Lower leg skin (tissue), 4 donors: ENCODE measurements around the gene FBH1. TPM values are rescaled to one million over a fixed set of nuclear protein-coding genes. Genes with fewer than 3 reads are reported as not detected.

ENCODE experiments used
- DNase-seq, 2 donors: peaks; one replicate each; pipeline ENCODE4 v3.0.0-alpha.2; 2019; ENCODE audit warnings: low spot score in 2 of 2
- H3K4me3 ChIP-seq: fragments of 200-600 bp; sonication (generic); 2 replicates; pipeline ENCODE4 v1.5.1; 2017; ENCODE audit warnings: mild to moderate bottlenecking, low read depth; ENCODE audit not compliant: poor library complexity, severe bottlenecking
- POLR2A ChIP-seq, 2 donors: fragments of 450-650 bp; IDR thresholded peaks; one replicate each; pipeline ENCODE4 v1.6.1; 2016 to 2017; ENCODE audit warnings: antibody characterized with exemption in 2 of 2, mild to moderate bottlenecking in 1 of 2, moderate library complexity in 1 of 2
- WGBS, 2 donors: methylation state at CpG; one replicate each; pipeline ENCODE4 v1.1.5; 2018; 5-methylcytosine and 5-hydroxymethylcytosine counted together
- intact Hi-C: fragments of 100-400 bp; cut with DNase I; formaldehyde crosslinking; loops from one replicate; pipeline ENCODE4 v1.15.0; 2023; ENCODE audit warnings: low total_unique reads
- total RNA-seq, 4 donors: library from RNA; depleted of rRNA; stranded (reverse); fragments of >200 nt; gene quantifications; one replicate each; pipeline ENCODE4 v1.1.0, GENCODE V29; 2016
- TF ChIP-seq, protein P1 (sequence below), 3 donors: fragments of 450-650 bp; IDR thresholded peaks; one replicate each; pipeline ENCODE4 v1.5.1; 2016; ENCODE audit warnings: antibody characterized with exemption in 3 of 3, mild to moderate bottlenecking in 3 of 3, moderate library complexity in 2 of 3

Gene FBH1
- total RNA-seq, 4 donors from 2014 or later: 76.0 to 100 (median 92.2) TPM

DNA sequence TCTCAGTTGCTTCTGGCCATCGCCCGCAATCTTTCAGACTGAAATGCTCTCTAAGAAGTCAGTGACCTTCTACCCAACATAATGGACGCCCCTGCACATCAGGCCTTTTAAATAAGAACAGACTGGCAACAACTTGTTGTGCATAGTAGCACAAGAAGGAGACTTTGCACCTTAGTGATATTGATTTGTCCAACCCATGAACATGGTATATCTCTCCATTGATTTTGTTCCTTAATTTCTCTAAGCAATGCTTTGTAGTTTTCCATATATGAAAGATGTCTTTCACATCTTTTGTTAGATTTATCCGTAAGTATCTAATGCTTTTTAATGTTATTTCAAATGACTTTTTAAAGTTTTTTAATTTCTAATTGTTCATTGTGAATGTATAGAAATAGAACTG lies 83.0 kb downstream of the FBH1 start:
- no peak for DNase-seq
- 94 to 98% methylated on average over 4 of the region's 4 CpGs for WGBS, 2 donors
- intact Hi-C loops: no loop called here

GRCh38 chr10:5975641-5976473 lies 85.8 kb downstream of the FBH1 start:
- peak; percentile 61 to 90 for DNase-seq
- TF ChIP-seq, protein P1, sequence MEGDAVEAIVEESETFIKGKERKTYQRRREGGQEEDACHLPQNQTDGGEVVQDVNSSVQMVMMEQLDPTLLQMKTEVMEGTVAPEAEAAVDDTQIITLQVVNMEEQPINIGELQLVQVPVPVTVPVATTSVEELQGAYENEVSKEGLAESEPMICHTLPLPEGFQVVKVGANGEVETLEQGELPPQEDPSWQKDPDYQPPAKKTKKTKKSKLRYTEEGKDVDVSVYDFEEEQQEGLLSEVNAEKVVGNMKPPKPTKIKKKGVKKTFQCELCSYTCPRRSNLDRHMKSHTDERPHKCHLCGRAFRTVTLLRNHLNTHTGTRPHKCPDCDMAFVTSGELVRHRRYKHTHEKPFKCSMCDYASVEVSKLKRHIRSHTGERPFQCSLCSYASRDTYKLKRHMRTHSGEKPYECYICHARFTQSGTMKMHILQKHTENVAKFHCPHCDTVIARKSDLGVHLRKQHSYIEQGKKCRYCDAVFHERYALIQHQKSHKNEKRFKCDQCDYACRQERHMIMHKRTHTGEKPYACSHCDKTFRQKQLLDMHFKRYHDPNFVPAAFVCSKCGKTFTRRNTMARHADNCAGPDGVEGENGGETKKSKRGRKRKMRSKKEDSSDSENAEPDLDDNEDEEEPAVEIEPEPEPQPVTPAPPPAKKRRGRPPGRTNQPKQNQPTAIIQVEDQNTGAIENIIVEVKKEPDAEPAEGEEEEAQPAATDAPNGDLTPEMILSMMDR (IDR thresholded peaks at IDR 0.05): no peak
- no peak for TF ChIP-seq POLR2A (IDR thresholded peaks at IDR 0.05)
- 59 to 77% methylated on average over 20 of the region's 20 CpGs for WGBS, 2 donors
- intact Hi-C loops: no loop called here
- no peak overlapping the region for H3K4me3 ChIP-seq

More for the DNA sequence above, 83.0 kb downstream of the FBH1 start:
- H3K4me3 ChIP-seq: no peak overlapping the region
- TF ChIP-seq POLR2A (IDR thresholded peaks at IDR 0.05): no peak
- TF ChIP-seq, protein P1 (IDR thresholded peaks at IDR 0.05): no peak

DNA sequence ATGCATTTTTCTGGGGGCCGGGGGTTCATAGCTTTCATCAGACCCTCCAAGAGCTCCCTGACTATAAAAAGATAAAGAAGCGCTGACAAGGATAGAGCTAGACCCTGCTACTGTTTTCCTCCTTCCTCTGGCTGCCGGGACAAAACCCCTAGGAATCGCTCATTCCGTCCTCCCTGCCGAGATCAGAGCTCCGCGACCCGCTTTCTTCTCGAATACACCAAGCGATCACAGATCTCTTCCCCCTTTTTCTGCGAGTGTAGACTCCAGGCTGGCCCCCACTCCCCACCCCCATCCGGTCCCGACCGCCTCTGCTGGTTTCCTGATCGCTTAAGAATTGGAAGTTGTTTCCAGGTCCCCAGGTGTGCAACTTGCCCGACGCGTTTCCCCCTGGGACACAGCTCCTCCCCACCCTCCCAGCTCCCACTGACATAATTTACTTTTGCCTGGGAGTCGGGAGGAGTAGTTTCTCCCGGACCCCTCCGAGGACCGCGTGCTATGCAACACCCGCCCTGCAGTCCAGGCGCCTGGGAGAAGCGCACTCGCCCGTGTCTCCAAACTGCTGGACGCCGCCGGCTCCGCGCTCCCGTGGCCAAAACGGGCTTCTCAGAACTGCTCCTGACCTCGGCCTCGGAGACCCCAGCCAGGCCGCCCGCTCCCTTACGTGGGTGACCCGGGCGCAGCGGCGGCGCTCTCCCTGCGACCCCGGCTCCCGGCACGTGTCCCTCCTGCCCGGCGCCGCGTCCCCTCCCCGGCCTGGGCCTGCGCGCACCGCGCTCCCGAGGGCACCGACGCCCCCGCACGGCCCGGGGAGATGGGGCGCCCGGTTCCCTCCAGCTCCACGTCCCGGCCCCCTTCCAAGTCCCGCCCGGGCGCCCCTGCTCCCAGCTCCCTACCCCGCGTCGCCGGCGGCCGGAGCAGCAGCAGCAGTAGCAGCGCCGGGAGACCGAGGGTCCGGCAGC lies 86.7 kb downstream of the FBH1 start:
- H3K4me3 ChIP-seq: peak overlapping the region; percentile 78
- intact Hi-C loops: no loop called here
- DNase-seq: peak; percentile 33 to 92
- WGBS, 2 donors: 1 to 7% methylated on average over 24 to 39 of the region's 82 CpGs
- TF ChIP-seq, protein P1 (IDR thresholded peaks at IDR 0.05): no peak
- TF ChIP-seq POLR2A (IDR thresholded peaks at IDR 0.05): no peak

- 0 to 1% methylated on average over 30 to 67 of the region's 80 CpGs for WGBS, 2 donors
- intact Hi-C loops: no loop called here
- DNase-seq: peak; percentile 66 to 95
- H3K4me3 ChIP-seq: peak within 1 kb of the TSS; percentile 78
- TF ChIP-seq POLR2A (IDR thresholded peaks at IDR 0.05): peak in 1 of 2 donors; percentile 2
- TF ChIP-seq, protein P1 (IDR thresholded peaks at IDR 0.05): no peak
Observed at GRCh38 chr10:5977471-5978229, 87.6 kb downstream of the FBH1 start, which contains the start of gene IL15RA. TSS of gene IL15RA (minus strand) at chr10:5977543. CDS start at chr10:5977492, 51 bp downstream.

DNA sequence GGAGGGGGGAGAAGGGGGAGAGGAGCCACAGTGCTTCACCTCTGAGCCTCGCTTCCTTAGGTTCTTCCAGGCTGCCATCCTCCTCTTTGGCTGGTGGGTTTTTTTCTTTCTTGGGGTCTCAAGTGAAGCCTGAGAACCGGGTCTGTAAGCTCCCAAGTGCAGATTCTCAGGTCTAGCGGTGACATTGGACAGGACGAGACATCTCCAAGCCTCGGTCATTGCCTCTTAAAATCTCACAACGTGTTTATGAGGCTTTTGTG lies 88.1 kb downstream of the FBH1 start:
- H3K4me3 ChIP-seq: peak overlapping the region; percentile 78
- TF ChIP-seq, protein P1 (IDR thresholded peaks at IDR 0.05): no peak
- TF ChIP-seq POLR2A (IDR thresholded peaks at IDR 0.05): no peak
- peak in 1 of 2 donors; percentile 14 for DNase-seq
- intact Hi-C loops: no loop called here
- 31 to 32% methylated on average over 6 of the region's 6 CpGs for WGBS, 2 donors
